Measurements from ENCODE around the gene UPF3B.

The UPF3B gene

DNA sequence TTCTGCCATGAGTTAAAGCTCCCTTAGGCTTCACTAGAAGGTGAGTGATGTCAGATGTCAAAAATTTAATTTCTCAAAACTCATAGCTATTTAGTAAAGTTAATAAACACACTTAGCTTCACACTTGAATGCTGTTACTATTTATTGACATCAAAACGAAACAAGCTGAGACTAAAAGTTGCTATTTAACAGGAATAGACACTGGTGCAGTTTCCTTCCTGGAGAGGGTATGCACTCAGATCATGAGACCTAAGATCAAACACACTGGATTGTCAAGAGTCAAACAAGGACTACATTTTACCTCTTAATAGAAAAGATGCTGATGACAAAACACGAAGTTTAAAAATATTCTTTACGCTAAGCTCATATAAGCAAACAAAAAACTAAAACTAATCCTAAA, 18.9 kb downstream of the UPF3B start:
- TF ChIP-seq, protein P1, sequence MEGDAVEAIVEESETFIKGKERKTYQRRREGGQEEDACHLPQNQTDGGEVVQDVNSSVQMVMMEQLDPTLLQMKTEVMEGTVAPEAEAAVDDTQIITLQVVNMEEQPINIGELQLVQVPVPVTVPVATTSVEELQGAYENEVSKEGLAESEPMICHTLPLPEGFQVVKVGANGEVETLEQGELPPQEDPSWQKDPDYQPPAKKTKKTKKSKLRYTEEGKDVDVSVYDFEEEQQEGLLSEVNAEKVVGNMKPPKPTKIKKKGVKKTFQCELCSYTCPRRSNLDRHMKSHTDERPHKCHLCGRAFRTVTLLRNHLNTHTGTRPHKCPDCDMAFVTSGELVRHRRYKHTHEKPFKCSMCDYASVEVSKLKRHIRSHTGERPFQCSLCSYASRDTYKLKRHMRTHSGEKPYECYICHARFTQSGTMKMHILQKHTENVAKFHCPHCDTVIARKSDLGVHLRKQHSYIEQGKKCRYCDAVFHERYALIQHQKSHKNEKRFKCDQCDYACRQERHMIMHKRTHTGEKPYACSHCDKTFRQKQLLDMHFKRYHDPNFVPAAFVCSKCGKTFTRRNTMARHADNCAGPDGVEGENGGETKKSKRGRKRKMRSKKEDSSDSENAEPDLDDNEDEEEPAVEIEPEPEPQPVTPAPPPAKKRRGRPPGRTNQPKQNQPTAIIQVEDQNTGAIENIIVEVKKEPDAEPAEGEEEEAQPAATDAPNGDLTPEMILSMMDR (IDR thresholded peaks at IDR 0.05): no peak

DNA sequence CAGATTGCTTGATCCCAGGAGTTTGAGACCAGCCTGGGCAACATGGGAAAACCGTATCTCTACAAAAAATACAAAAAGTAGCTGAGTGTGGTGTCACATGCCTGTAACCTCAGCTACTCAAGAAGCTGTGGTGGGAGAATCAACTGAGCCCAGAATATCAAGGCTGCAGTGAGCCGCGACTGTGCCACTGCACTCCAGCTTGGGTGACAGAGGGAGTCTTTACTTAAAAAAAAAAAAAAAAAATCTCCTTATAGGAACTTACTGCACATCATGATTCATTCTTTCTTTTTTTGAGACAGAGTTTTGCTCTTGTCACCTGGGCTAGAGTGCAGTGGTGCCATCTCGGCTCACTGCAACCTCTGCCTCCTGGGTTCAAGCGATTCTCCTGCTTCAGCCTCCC, 24.3 kb downstream of the UPF3B start:
- TF ChIP-seq, protein P1 (IDR thresholded peaks at IDR 0.05): no peak

DNA sequence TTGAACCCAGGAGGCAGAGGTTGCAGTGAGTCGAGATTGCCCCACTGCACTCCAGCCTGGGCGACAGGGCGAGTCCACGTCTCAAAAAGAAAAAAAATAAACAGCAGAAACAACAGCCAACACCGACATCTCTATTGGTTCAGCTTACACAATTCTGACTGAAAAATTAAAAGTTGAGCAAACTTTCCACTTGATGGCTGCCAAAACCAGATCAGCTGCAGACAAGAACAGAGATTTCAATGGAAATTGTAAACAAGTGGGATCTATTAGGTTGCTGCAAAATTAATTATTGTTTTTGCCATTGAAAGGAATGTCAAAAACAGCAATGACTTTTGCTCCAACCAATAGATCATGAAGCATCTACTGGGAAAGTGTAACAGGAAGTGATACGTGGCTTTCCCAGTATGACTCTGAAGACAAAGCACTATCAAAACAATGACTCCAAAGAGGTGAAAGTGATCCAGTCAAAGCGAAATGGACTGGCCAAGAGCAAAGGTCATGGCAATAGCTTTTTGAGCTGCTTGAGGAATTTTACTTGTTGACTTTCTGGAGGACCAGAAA, 26.3 kb downstream of the UPF3B start:
- TF ChIP-seq, protein P1 (IDR thresholded peaks at IDR 0.05): no peak

DNA sequence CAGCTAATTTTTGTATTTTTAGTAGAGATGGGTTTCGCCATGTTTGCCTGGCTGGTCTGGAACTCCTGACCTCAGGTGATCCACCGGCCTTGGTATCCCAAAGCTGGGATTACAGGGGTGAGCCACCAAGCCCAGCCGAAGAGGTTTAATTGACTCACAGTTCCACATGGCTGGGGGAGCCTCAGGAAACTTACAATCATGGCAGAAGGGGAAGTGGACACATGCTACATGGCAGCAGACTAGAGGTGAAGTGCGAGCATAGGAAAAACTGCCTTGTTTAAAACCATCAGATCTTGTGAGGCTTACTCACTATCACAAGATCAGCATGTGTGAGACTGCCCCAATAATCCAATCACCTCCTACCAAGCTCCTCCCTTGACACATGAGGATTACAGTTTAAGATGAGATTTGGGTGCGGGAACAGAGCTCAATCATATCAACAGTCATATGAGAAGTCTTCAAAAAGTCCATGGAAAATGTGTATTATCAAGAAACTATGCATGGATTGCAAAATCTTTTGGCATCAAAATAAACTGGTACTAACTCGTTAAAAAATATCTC, 35.6 kb downstream of the UPF3B start:
- TF ChIP-seq, protein P1 (IDR thresholded peaks at IDR 0.05): no peak

DNA sequence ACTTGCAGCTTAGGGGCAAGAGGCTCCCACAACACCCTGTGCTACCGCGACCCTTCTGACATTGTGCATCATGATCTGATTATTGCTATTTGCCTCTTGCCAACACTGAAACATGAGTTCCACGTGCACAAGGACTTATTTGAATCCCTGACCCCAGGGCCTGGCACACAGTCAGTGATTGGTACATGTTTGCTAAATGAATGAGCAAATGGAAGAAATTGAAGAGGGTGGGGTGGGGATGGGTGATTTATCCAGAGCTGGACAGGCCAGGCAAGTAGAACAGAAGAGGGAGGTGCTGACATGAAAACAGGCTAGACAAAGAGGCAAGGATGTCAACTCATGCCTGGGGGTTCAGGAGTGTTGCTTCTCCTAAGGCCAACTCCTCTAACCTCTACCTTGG, 36.5 kb downstream of the UPF3B start:
- TF ChIP-seq, protein P1 (IDR thresholded peaks at IDR 0.05): no peak

DNA sequence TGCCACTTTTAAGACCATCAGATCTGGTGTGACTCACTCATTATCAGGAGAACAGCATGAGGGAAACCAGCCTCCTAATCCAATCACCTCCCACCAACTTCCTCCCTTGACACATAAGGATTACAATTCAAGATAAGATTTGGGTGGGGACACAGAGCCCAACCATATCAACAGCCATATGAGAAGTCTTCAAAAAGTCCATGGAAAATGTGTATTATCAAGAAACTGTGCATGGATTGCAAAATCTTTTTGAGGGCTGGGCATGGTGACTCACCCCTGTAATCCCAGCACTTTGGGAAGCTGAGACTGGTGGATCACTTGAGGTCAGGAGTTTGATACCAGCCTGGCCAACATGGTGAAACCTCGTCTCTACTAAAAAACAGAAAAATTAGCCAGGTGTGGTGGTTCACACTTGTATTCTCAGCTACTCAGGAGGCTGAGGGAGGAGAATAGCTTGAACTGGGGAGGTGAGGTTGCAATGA, 43.5 kb downstream of the UPF3B start:
- TF ChIP-seq, protein P1 (IDR thresholded peaks at IDR 0.05): no peak

DNA sequence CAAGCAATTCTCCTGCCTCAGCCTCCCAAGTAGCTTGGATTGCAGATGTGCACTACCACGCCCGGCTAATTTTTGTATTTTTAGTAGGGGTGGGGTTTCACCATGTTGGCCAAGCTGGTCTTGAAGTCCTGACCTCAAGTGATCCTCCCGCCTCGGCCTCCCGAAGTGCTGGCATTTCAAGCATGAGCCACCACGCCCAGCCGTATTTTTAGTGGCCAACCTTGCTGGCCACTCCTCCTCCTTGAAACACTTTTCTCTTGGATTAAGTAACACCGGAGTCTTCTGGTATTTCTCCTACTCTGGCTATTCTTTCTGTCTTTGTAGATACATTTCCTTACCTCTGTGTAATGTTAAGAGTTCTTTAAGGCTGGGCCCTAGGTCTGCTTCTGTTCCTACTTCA, 50.2 kb downstream of the UPF3B start:
- TF ChIP-seq, protein P1 (IDR thresholded peaks at IDR 0.05): no peak

All from LNCAP (cell line).